OCI-LY1 (cell line): Measurements from ENCODE around the gene TRIM28.

Experiments
- H2AFZ ChIP-seq: fragments of 200-600 bp; sonication (generic), shearing (Covaris generic); 2 replicates; pipeline ENCODE4 v1.6.0; 2014; ENCODE audit warnings: antibody characterized with exemption, mild to moderate bottlenecking, low read length
- H3F3A ChIP-seq: fragments of 200-600 bp; sonication (generic), shearing (Covaris generic); 2 replicates; pipeline ENCODE4 v1.6.0; 2014; ENCODE audit warnings: mild to moderate bottlenecking, antibody characterized with exemption, low read length, moderate library complexity; ENCODE audit not compliant: insufficient read depth
- H3K27ac ChIP-seq: fragments of 200-600 bp; sonication (generic); 2 replicates; pipeline ENCODE4 v1.5.1; 2014; ENCODE audit warnings: low read length, mixed run types, mild to moderate bottlenecking, low read depth; ENCODE audit not compliant: poor library complexity, severe bottlenecking
- H3K27me3 ChIP-seq: fragments of 200-600 bp; sonication (generic); 2 replicates; pipeline ENCODE4 v1.6.0; 2014; ENCODE audit warnings: antibody characterized with exemption, mild to moderate bottlenecking, low read length, moderate library complexity; ENCODE audit not compliant: insufficient read depth
- H3K36me3 ChIP-seq: fragments of 200-600 bp; sonication (generic); 2 replicates; pipeline ENCODE4 v1.6.1; 2014; ENCODE audit warnings: mild to moderate bottlenecking, antibody characterized with exemption, low read length, moderate library complexity, mixed read lengths; ENCODE audit not compliant: insufficient read depth
- H3K4me1 ChIP-seq: fragments of 200-600 bp; sonication (generic); 2 replicates; pipeline ENCODE4 v1.5.1; 2014; ENCODE audit warnings: mild to moderate bottlenecking, low read length, moderate library complexity; ENCODE audit not compliant: insufficient read depth, severe bottlenecking
- H3K4me2 ChIP-seq: fragments of 200-600 bp; sonication (generic), shearing (Covaris generic); 2 replicates; pipeline ENCODE4 v1.6.1; 2014; ENCODE audit warnings: low read length
- H3K4me3 ChIP-seq: fragments of 200-600 bp; sonication (generic); 2 replicates; pipeline ENCODE4 v1.5.1; 2014; ENCODE audit warnings: low read length, low read depth, mild to moderate bottlenecking, mixed read lengths; ENCODE audit not compliant: poor library complexity, severe bottlenecking
- H3K79me2 ChIP-seq: fragments of 200-600 bp; shearing (Covaris generic); 2 replicates; pipeline ENCODE4 v1.6.1; 2016; ENCODE audit warnings: mixed run types, low read length, mixed read lengths; ENCODE audit not compliant: insufficient read depth
- H3K9ac ChIP-seq: fragments of 200-600 bp; sonication (generic), shearing (Covaris generic); 2 replicates; pipeline ENCODE4 v1.6.1; 2014; ENCODE audit warnings: mild to moderate bottlenecking, low read length, mixed read lengths
- H3K9me2 ChIP-seq: fragments of 200-600 bp; sonication (generic), shearing (Covaris generic); 2 replicates; pipeline ENCODE4 v1.6.1; 2014; ENCODE audit warnings: low read depth, mild to moderate bottlenecking, low read length, mixed read lengths
- H3K9me3 ChIP-seq: fragments of 200-600 bp; shearing (Covaris generic); 2 replicates; pipeline ENCODE4 v1.6.1; 2014; ENCODE audit warnings: low read length, mixed read lengths
- H4K20me1 ChIP-seq: fragments of 200-600 bp; sonication (generic), shearing (Covaris generic); 2 replicates; pipeline ENCODE4 v1.6.0; 2016; ENCODE audit warnings: mild to moderate bottlenecking, low read length; ENCODE audit not compliant: insufficient read depth
- EZH2 ChIP-seq: fragments of 200-600 bp; sonication (generic), shearing (Covaris generic); IDR thresholded peaks from 2 replicates; pipeline ENCODE4 v1.8.0; 2017; ENCODE audit warnings: borderline replicate concordance, mixed run types, mild to moderate bottlenecking, antibody characterized with exemption, low read length, moderate library complexity, mixed read lengths
- TF ChIP-seq, protein P1 (sequence below): fragments of 200-600 bp; sonication (generic), shearing (Covaris generic); IDR thresholded peaks from 2 replicates; pipeline ENCODE4 v1.5.1; 2017; ENCODE audit warnings: mild to moderate bottlenecking, antibody characterized with exemption, low read length, moderate library complexity, mixed read lengths

TRIM28 gene

DNA sequence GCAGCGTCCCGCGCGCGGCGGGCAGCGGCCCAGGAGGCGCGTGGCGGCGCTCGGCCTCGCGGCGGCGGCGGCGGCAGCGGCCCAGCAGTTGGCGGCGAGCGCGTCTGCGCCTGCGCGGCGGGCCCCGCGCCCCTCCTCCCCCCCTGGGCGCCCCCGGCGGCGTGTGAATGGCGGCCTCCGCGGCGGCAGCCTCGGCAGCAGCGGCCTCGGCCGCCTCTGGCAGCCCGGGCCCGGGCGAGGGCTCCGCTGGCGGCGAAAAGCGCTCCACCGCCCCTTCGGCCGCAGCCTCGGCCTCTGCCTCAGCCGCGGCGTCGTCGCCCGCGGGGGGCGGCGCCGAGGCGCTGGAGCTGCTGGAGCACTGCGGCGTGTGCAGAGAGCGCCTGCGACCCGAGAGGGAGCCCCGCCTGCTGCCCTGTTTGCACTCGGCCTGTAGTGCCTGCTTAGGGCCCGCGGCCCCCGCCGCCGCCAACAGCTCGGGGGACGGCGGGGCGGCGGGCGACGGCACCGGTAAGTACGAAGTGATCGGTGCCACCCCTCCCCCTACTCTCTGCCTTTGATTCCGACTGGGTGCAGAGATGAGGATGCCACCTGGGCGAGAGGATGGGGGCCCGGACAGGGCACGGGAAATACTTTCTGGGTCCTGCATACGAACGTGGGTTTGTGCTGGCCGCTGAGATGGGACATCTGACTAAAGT is 874 bp downstream of the TRIM28 start:
- TF ChIP-seq, protein P1, sequence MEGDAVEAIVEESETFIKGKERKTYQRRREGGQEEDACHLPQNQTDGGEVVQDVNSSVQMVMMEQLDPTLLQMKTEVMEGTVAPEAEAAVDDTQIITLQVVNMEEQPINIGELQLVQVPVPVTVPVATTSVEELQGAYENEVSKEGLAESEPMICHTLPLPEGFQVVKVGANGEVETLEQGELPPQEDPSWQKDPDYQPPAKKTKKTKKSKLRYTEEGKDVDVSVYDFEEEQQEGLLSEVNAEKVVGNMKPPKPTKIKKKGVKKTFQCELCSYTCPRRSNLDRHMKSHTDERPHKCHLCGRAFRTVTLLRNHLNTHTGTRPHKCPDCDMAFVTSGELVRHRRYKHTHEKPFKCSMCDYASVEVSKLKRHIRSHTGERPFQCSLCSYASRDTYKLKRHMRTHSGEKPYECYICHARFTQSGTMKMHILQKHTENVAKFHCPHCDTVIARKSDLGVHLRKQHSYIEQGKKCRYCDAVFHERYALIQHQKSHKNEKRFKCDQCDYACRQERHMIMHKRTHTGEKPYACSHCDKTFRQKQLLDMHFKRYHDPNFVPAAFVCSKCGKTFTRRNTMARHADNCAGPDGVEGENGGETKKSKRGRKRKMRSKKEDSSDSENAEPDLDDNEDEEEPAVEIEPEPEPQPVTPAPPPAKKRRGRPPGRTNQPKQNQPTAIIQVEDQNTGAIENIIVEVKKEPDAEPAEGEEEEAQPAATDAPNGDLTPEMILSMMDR = no peak
- TF ChIP-seq EZH2 = no peak
- Histone ChIP-seq H3K4me3 (peak overlapping the region; percentile 89), H4K20me1 (no peaks in the 10 kb centered on the region), H3K4me2 (peak overlapping the region; percentile 94), H3K79me2 (peaks cover 29% of the 10 kb centered on the region), H3K9ac (peak overlapping the region; percentile 90), H3K9me2 (no peaks in the 10 kb centered on the region), H2AFZ (no peak overlapping the region), H3F3A (no peaks in the 10 kb centered on the region), H3K4me1 (peaks cover 23% of the 10 kb centered on the region), H3K9me3 (no peaks in the 10 kb centered on the region), H3K27ac (peak overlapping the region; percentile 41), H3K36me3 (peaks cover 50% of the 10 kb centered on the region), H3K27me3 (no peaks in the 10 kb centered on the region)

DNA sequence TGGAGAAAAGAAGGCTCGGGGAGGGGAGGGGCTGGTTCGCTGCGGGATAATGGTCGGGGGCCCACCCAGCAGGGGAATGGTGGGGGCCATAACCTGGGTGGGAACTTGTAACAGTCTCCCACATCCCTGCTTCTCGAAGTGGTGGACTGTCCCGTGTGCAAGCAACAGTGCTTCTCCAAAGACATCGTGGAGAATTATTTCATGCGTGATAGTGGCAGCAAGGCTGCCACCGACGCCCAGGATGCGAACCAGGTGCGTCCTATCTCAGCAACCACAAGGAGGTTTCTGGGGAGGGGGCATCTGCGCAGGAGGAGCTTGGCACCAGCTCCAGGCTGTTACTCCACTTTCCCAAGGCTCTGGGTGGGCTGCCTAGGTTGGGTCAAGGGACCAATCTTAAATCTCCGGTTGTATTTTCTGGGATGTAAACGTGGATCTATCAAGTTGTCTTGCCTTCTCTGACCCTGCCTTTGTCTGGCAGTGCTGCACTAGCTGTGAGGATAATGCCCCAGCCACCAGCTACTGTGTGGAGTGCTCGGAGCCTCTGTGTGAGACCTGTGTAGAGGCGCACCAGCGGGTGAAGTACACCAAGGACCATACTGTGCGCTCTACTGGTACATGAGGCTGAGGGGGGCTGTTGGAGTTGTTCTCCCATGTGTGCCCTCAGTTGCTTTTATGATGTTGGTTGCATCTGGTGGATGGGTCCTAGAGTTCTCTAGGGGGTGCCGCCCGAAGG is 1.6 kb downstream of the TRIM28 start:
- Histone ChIP-seq H3K4me1 (peaks cover 23% of the 10 kb centered on the region), H3K4me3 (peak overlapping the region; percentile 89), H3K9me3 (no peaks in the 10 kb centered on the region), H3K79me2 (peaks cover 29% of the 10 kb centered on the region), H2AFZ (no peak overlapping the region), H4K20me1 (no peaks in the 10 kb centered on the region), H3K9ac (peak overlapping the region; percentile 90), H3K27ac (no peak overlapping the region), H3K4me2 (peak overlapping the region; percentile 94), H3K9me2 (no peaks in the 10 kb centered on the region), H3F3A (no peaks in the 10 kb centered on the region), H3K36me3 (peaks cover 57% of the 10 kb centered on the region), H3K27me3 (no peaks in the 10 kb centered on the region)
- no peak for TF ChIP-seq EZH2
- TF ChIP-seq, protein P1 = no peak

DNA sequence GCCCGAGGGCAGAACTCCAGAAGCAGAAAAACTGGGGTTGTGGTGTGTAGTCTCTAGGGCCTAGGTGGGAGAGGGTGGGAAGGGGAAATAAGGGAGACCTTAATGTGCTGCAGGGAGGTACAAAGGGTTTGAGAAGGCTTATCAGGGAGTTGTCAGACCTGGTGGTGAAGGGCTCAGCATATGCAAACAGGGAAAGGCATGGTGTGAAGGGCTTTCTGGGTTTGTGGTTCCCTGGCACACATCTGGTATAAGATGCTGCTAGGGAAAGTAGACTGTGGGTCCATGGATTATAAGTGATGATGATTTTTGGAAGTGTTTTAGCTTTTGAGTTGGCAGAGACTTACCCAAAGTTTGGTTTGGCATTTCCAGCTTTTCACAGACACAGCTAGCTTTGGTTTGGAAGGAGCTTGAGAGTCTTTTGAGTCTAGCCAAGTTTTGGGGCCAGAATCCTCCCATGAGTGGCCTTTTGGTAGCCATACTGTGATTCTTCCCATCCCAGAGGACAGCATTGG is 2.2 kb downstream of the TRIM28 start:
- Histone ChIP-seq H3F3A (no peaks in the 10 kb centered on the region), H3K79me2 (peaks cover 29% of the 10 kb centered on the region), H3K27me3 (no peaks in the 10 kb centered on the region), H4K20me1 (no peaks in the 10 kb centered on the region), H3K4me3 (peak overlapping the region; percentile 89), H3K9me3 (no peaks in the 10 kb centered on the region), H3K9ac (peak overlapping the region; percentile 90), H3K9me2 (no peaks in the 10 kb centered on the region), H3K36me3 (peaks cover 64% of the 10 kb centered on the region), H2AFZ (no peak overlapping the region), H3K4me1 (peaks cover 23% of the 10 kb centered on the region), H3K27ac (peak overlapping the region; percentile 4), H3K4me2 (peak overlapping the region; percentile 94)
- no peak for TF ChIP-seq EZH2
- TF ChIP-seq, protein P1 = no peak
